K562 (cell line): ENCODE results near the gene ADAMTSL3. TPM values are rescaled to one million over a fixed set of nuclear protein-coding genes. Genes with fewer than 3 reads are reported as not detected.

Experiments
- ATAC-seq: fragments of 200-7000 bp; cut with Tn5 transposase; 3 replicates; pipeline ENCODE4 v1.9.1; 2020; ENCODE audit warnings: moderate library complexity
- BruUV-seq: library from RNA; stranded (reverse); fragments of 400-500 nt; replicated peaks from 2 replicates; lab custom pipeline; 2021; lab: Mats Ljungman, UMichigan
- CTCF ChIA-PET: fragments of 300-600 bp; formaldehyde crosslinking; extraction: SDS; loops from one replicate; lab custom pipeline; 2021; ENCODE audit warnings: low intra/inter-chr PET ratio; lab: Yijun Ruan, JAX
- POLR2A ChIA-PET: fragments of 300-600, 350-650 bp; sonication (Branson Sonifier 250); formaldehyde crosslinking; extraction: SDS; loops from one replicate; lab custom pipeline; 2021; ENCODE audit warnings: antibody characterized with exemption, inconsistent platforms; lab: Yijun Ruan, JAX
- DNase-seq, 4 experiments: peaks; one replicate each; pipeline versions ENCODE4 v3.0.0 to v3.0.0-alpha.2; 2011 to 2018; ENCODE audit warnings: low spot score in 3 of 4, mixed read lengths in 3 of 4; ENCODE audit errors: extremely low read depth in 1 of 4
- FAIRE-seq: peaks from 2 replicates; lab custom pipeline; 2011; peaks lifted over from hg19 to GRCh38; lab: Jason Lieb, UNC
- H2AFZ ChIP-seq: 2 replicates; pipeline ENCODE4 v1.6.0; 2011; ENCODE audit warnings: low read depth, low read length, control low read depth, inconsistent platforms
- H3K27ac ChIP-seq: fragments of 200-600 bp; 3 replicates; pipeline ENCODE4 v1.8.0; 2011; ENCODE audit warnings: low read depth, mild to moderate bottlenecking, control low read depth, inconsistent platforms, low read length, moderate library complexity, mixed read lengths; ENCODE audit errors: extremely low read depth
- H3K27me3 ChIP-seq, 2 experiments: fragments of 300-600 bp in 1 of 2; 2 replicates in 1 of 2; 3 replicates in 1 of 2; pipeline versions ENCODE4 v1.6.0 to v1.8.0; 2011; ENCODE audit warnings: inconsistent platforms in 2 of 2, low read length in 2 of 2, mild to moderate bottlenecking in 1 of 2, mixed read lengths in 1 of 2, moderate library complexity in 1 of 2; ENCODE audit not compliant: control insufficient read depth in 2 of 2, insufficient read depth in 2 of 2
- H3K36me3 ChIP-seq: fragments of 300-600 bp; 3 replicates; pipeline ENCODE4 v1.8.0; 2011; ENCODE audit warnings: mild to moderate bottlenecking, low read length, inconsistent platforms; ENCODE audit not compliant: control insufficient read depth, insufficient read depth
- H3K4me1 ChIP-seq, 2 experiments: fragments of 200-600 bp in 1 of 2; replicated peaks in 1 of 2; 2 replicates in 1 of 2; 3 replicates in 1 of 2; pipeline versions ENCODE4 v1.5.1 to v1.8.0; 2011; ENCODE audit warnings: inconsistent platforms in 2 of 2, low read length in 2 of 2, mild to moderate bottlenecking in 1 of 2, mixed read lengths in 1 of 2, moderate library complexity in 1 of 2; ENCODE audit not compliant: control insufficient read depth in 2 of 2, insufficient read depth in 2 of 2
- H3K4me2 ChIP-seq: 2 replicates; pipeline ENCODE4 v1.6.1; 2011; ENCODE audit warnings: low read length, control low read depth, inconsistent platforms, mixed read lengths; ENCODE audit not compliant: insufficient read depth
- H3K4me3 ChIP-seq: fragments of 200-600 bp; sonication (generic), shearing (Covaris generic); 2 replicates; pipeline ENCODE4 v1.5.1; 2016; ENCODE audit warnings: control low read depth, inconsistent platforms
- H3K79me2 ChIP-seq: fragments of 200-600 bp; 3 replicates; pipeline ENCODE4 v1.8.0; 2011; ENCODE audit warnings: low read length, inconsistent platforms; ENCODE audit not compliant: control insufficient read depth, insufficient read depth
- H3K9ac ChIP-seq, 2 experiments: 2 replicates each; pipeline versions ENCODE4 v1.6.0 to v1.6.1; 2011; ENCODE audit warnings: low read depth in 2 of 2, low read length in 2 of 2, control low read depth in 1 of 2, inconsistent platforms in 1 of 2, mild to moderate bottlenecking in 1 of 2, mixed read lengths in 1 of 2; ENCODE audit not compliant: insufficient read depth in 1 of 2
- H3K9me1 ChIP-seq: one replicate; pipeline ENCODE4 v1.6.0; 2011; ENCODE audit warnings: inconsistent platforms, mild to moderate bottlenecking, low read length, moderate library complexity; ENCODE audit not compliant: control insufficient read depth, insufficient read depth
- H3K9me3 ChIP-seq: replicated peaks from 2 replicates; pipeline ENCODE4 v1.5.1; 2011; ENCODE audit warnings: low read depth, low read length, inconsistent platforms; ENCODE audit not compliant: control insufficient read depth, insufficient read depth
- H4K20me1 ChIP-seq: replicated peaks from 2 replicates; pipeline ENCODE4 v1.6.1; 2011; ENCODE audit warnings: low read length, inconsistent platforms, mixed read lengths; ENCODE audit not compliant: control insufficient read depth, insufficient read depth
- DACH1 ChIP-seq: fragments of 450-650 bp; IDR thresholded peaks from 2 replicates; pipeline ENCODE4 v1.6.1; 2018; ENCODE audit not compliant: partially characterized antibody
- DIDO1 ChIP-seq: fragments of 450-650 bp; IDR thresholded peaks from 2 replicates; pipeline ENCODE4 v1.6.1; 2016; ENCODE audit warnings: low read depth, missing biosample characterization, missing genetic modification characterization
- EWSR1 ChIP-seq: fragments of 450-650 bp; IDR thresholded peaks from 2 replicates; pipeline ENCODE4 v1.6.1; 2018; ENCODE audit warnings: borderline replicate concordance, mild to moderate bottlenecking, low read depth, moderate library complexity; ENCODE audit not compliant: partially characterized antibody
- FOXJ3 ChIP-seq: sonication (generic); formaldehyde crosslinking; IDR thresholded peaks from 2 replicates; pipeline ENCODE4 v1.4.0; 2020; ENCODE audit warnings: mild to moderate bottlenecking, missing genetic modification reagents
- IFI16 ChIP-seq: fragments of 250-450 bp; sonication (Bioruptor Pico); IDR thresholded peaks from 2 replicates; pipeline ENCODE4 v2.1.2; 2022; ENCODE audit warnings: mild to moderate bottlenecking, inconsistent platforms
- NONO ChIP-seq, 2 experiments: fragments of 200-400 bp in 1 of 2; fragments of 450-650 bp in 1 of 2; formaldehyde crosslinking in 1 of 2; IDR thresholded peaks; 2 replicates each; pipeline ENCODE4 v1.6.1; 2017; ENCODE audit warnings: low read depth in 2 of 2, mild to moderate bottlenecking in 2 of 2, moderate library complexity in 2 of 2, low read length in 1 of 2
- RBM39 ChIP-seq: fragments of 200-400 bp; formaldehyde crosslinking; optimal IDR thresholded peaks from 2 replicates; pipeline ENCODE3; 2018; ENCODE audit warnings: low read depth, low read length
- RFX7 ChIP-seq: fragments of 250-450 bp; sonication (Bioruptor Pico); IDR thresholded peaks from 2 replicates; pipeline ENCODE4 v1.5.1; 2021; ENCODE audit warnings: mild to moderate bottlenecking
- SMARCA4 ChIP-seq: fragments of 450-650 bp; IDR thresholded peaks from 2 replicates; pipeline ENCODE4 v1.6.1; 2016
- ZBED1 ChIP-seq: IDR thresholded peaks from 2 replicates; pipeline ENCODE4 v1.6.1; 2014
- ZBTB8A ChIP-seq: fragments of 450-650 bp; IDR thresholded peaks from 2 replicates; pipeline ENCODE4 v1.6.1; 2018; ENCODE audit warnings: mild to moderate bottlenecking, moderate library complexity; ENCODE audit not compliant: partially characterized antibody
- ZNF124 ChIP-seq: sonication (generic); formaldehyde crosslinking; IDR thresholded peaks from 2 replicates; pipeline ENCODE4 v1.8.1; 2022; ENCODE audit warnings: missing genetic modification reagents
- WGBS: fragments of 100-300 bp; shearing (Covaris generic); methylation state at CpG from one replicate; pipeline ENCODE4 v1.1.6; 2016; ENCODE audit warnings: low coverage, mixed read lengths; ENCODE audit not compliant: insufficient coverage; ENCODE audit errors: missing lambda C conversion rate; 5-methylcytosine and 5-hydroxymethylcytosine counted together
- in situ Hi-C: fragments of 300-500 bp; cut with MboI; formaldehyde crosslinking; loops from 4 replicates; pipeline ENCODE4 v1.15.0; 2018; ENCODE audit warnings: inconsistent platforms, mixed read lengths
- intact Hi-C: fragments of 100-400 bp; cut with micrococcal nuclease; formaldehyde crosslinking; loops from 2 replicates; pipeline ENCODE4 v1.14.2; 2022
- polyA plus RNA-seq, 8 experiments: library from polyadenylated mRNA; depleted of rRNA in 4 of 8; stranded (reverse) in 5 of 8; unstranded in 3 of 8; fragments of >200 nt; fragmentation: Nextera tagmentation in 2 of 8; fragmentation: Illumina TruSeq in 1 of 8; extraction: Ambion mirVana in 2 of 8; extraction: Trizol in 1 of 8; gene quantifications; 2 replicates each; pipeline versions ENCODE4 v1.2.1 to v1.2.3, GENCODE V29; 2011 to 2014; ENCODE audit warnings: inconsistent platforms in 1 of 8, missing spikeins in 1 of 8
- total RNA-seq, 7 experiments: library from RNA; depleted of rRNA in 6 of 7; stranded (reverse); fragments of >200 nt in 6 of 7; fragmentation: Illumina TruSeq in 2 of 7; extraction: Trizol in 2 of 7; gene quantifications; 2 replicates each; pipeline versions ENCODE4 v1.2.1 to v1.2.3, GENCODE V29; 2011 to 2021; ENCODE audit warnings: low replicate concordance in 1 of 7
- TF ChIP-seq, protein P1 (sequence below): fragments of 450-650 bp; conservative IDR thresholded peaks from 2 replicates; pipeline ENCODE4 v1.6.1; 2016; ENCODE audit warnings: missing genetic modification characterization, low read depth, mild to moderate bottlenecking, control low read depth, missing compliant biosample characterization
- TF ChIP-seq, protein P2 (sequence below): fragments of 450-650 bp; IDR thresholded peaks from 2 replicates; pipeline ENCODE4 v1.6.1; 2016; ENCODE audit warnings: mild to moderate bottlenecking

ADAMTSL3 gene
- total and polyA plus RNA-seq, 9 of the 15 experiments (the other 6 are each of a cell fraction or from before 2014, with no cell fraction given) = 0.01 to 0.18 (median 0.07) TPM; not detected in 3

DNA sequence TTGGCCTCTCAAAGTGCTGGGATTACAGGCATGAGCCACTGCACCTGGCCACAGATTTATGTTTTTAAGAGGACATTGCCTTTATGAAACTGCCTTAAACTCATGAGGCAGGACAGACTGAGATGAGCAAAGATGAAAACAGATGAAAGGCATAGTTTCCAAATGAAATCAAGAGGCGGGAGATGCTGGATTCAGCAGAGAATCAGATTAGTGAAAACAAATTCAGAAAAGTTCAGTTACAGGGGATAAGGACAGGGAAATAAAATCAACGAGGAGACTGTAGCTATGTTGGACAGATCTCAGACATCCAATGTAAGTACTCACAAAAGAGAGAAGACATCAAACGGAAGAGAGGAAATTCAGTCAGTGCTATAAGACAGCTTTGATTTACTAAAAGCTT is 68.1 kb downstream of the ADAMTSL3 start:
- in situ Hi-C loops = no loop called here
- 0% methylated on average over 3 of the region's 3 CpGs for WGBS
- FAIRE-seq = no peak
- Histone ChIP-seq H2AFZ (no peak overlapping the region), H3K9me1 (no peaks in the 10 kb centered on the region), H3K4me3 (no peak overlapping the region), H3K9me3 (no peaks in the 10 kb centered on the region), H3K9ac (no peak overlapping the region), H3K27me3 (no peaks in the 10 kb centered on the region; a peak in 1 of 5 replicates), H3K4me2 (no peak overlapping the region), H3K36me3 (no peaks in the 10 kb centered on the region), H4K20me1 (no peaks in the 10 kb centered on the region), H3K4me1 (no peaks in the 10 kb centered on the region), H3K27ac (no peak overlapping the region)
- no TSS peak for BruUV-seq
- ChIA-PET CTCF (no interaction called here), POLR2A (no interaction called here)
- ATAC-seq = no peak
- intact Hi-C loops = no loop called here
- DNase-seq = no peak
- TF ChIP-seq RFX7 (CRISPR knock-in tag) = no peak
- no peak for TF ChIP-seq ZBTB8A
- TF ChIP-seq, all 486 proteins: peak for 0
- no peaks in the 10 kb centered on the region for H3K79me2 ChIP-seq

- H3K4me2 ChIP-seq = no peak overlapping the region
- no peaks in the 10 kb centered on the region for H3K4me1 ChIP-seq
- intact Hi-C loops (no loop called here), in situ Hi-C loops (no loop called here)
- WGBS = 0% methylated on average over 1 of the region's 1 CpG
- CTCF ChIA-PET = no interaction called here
- H3K27me3 ChIP-seq = no peaks in the 10 kb centered on the region; a peak in 1 of 5 replicates
- no peak overlapping the region for H3K27ac ChIP-seq
- no peaks in the 10 kb centered on the region for H3K9me3 ChIP-seq
- no peaks in the 10 kb centered on the region for H3K79me2 ChIP-seq
- no peak overlapping the region for H2AFZ ChIP-seq
- BruUV-seq = no TSS peak
- no peak overlapping the region for H3K9ac ChIP-seq
- FAIRE-seq (no peak), DNase-seq (no peak), ATAC-seq (no peak)
- POLR2A ChIA-PET = no interaction called here
- no peak overlapping the region for H3K4me3 ChIP-seq
- H4K20me1 ChIP-seq = no peaks in the 10 kb centered on the region
- H3K36me3 ChIP-seq = no peaks in the 10 kb centered on the region
- H3K9me1 ChIP-seq = no peaks in the 10 kb centered on the region
- TF ChIP-seq NONO (IDR thresholded peaks at IDR 0.05; ENCODE audit: low read depth in 2 of 2, low read length in 1 of 2) (no peak), FOXJ3 (CRISPR knock-in tag) (no peak), RFX7 (CRISPR knock-in tag) (no peak), RBM39 (no peak), SMARCA4 (no peak), DACH1 (no peak), IFI16 (CRISPR knock-in tag) (no peak), ZNF124 (no peak), ZBED1 (no peak), DIDO1 (tag) (no peak), EWSR1 (no peak)
- TF ChIP-seq, protein P1, sequence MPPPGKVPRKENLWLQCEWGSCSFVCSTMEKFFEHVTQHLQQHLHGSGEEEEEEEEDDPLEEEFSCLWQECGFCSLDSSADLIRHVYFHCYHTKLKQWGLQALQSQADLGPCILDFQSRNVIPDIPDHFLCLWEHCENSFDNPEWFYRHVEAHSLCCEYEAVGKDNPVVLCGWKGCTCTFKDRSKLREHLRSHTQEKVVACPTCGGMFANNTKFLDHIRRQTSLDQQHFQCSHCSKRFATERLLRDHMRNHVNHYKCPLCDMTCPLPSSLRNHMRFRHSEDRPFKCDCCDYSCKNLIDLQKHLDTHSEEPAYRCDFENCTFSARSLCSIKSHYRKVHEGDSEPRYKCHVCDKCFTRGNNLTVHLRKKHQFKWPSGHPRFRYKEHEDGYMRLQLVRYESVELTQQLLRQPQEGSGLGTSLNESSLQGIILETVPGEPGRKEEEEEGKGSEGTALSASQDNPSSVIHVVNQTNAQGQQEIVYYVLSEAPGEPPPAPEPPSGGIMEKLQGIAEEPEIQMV (tag) = no peak
- TF ChIP-seq, protein P2, sequence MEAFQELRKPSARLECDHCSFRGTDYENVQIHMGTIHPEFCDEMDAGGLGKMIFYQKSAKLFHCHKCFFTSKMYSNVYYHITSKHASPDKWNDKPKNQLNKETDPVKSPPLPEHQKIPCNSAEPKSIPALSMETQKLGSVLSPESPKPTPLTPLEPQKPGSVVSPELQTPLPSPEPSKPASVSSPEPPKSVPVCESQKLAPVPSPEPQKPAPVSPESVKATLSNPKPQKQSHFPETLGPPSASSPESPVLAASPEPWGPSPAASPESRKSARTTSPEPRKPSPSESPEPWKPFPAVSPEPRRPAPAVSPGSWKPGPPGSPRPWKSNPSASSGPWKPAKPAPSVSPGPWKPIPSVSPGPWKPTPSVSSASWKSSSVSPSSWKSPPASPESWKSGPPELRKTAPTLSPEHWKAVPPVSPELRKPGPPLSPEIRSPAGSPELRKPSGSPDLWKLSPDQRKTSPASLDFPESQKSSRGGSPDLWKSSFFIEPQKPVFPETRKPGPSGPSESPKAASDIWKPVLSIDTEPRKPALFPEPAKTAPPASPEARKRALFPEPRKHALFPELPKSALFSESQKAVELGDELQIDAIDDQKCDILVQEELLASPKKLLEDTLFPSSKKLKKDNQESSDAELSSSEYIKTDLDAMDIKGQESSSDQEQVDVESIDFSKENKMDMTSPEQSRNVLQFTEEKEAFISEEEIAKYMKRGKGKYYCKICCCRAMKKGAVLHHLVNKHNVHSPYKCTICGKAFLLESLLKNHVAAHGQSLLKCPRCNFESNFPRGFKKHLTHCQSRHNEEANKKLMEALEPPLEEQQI = no peak
Observed at GRCh38 chr15:83723216-83723615, 69.3 kb downstream of the ADAMTSL3 start.
